Glutamatergic neuron (in vitro differentiated cells): ENCODE data around the gene MACROD1. TPM values are rescaled to one million over a fixed set of nuclear protein-coding genes. Genes with fewer than 3 reads are reported as not detected.

Experiments
- DNase-seq: peaks from one replicate; pipeline ENCODE4 v3.0.0; 2022
- H3K27ac Mint-ChIP-seq: one replicate; pipeline ENCODE4 v1.8.0; 2020; ENCODE audit warnings: mild to moderate bottlenecking, mixed read lengths, inconsistent platforms; ENCODE audit not compliant: unreplicated experiment
- H3K27me3 Mint-ChIP-seq: one replicate; pipeline ENCODE4 v1.8.0; 2020; ENCODE audit warnings: mild to moderate bottlenecking, moderate library complexity, mixed read lengths, inconsistent platforms; ENCODE audit not compliant: unreplicated experiment
- H3K36me3 Mint-ChIP-seq: one replicate; pipeline ENCODE4 v1.8.0; 2020; ENCODE audit warnings: mild to moderate bottlenecking, mixed read lengths, inconsistent platforms; ENCODE audit not compliant: unreplicated experiment
- H3K4me1 Mint-ChIP-seq: one replicate; pipeline ENCODE4 v1.8.0; 2020; ENCODE audit warnings: mild to moderate bottlenecking, low read depth, mixed read lengths, inconsistent platforms; ENCODE audit not compliant: unreplicated experiment
- H3K4me3 Mint-ChIP-seq: one replicate; pipeline ENCODE4 v1.8.0; 2020; ENCODE audit warnings: mild to moderate bottlenecking, mixed read lengths, inconsistent platforms; ENCODE audit not compliant: unreplicated experiment
- H3K9me3 Mint-ChIP-seq: one replicate; pipeline ENCODE4 v1.8.0; 2020; ENCODE audit warnings: mild to moderate bottlenecking, moderate library complexity, mixed read lengths, inconsistent platforms; ENCODE audit not compliant: unreplicated experiment
- CTCF ChIP-seq: fragments of 200-600 bp; sonication (generic); IDR thresholded peaks from one replicate; pipeline ENCODE4 v1.5.0; 2021; ENCODE audit not compliant: partially characterized antibody, unreplicated experiment
- total RNA-seq: library from RNA; stranded (reverse); fragmentation: NEBNext Ultra II Directional; extraction: Animal tissue kit (Norgen Biotek cat#: 25700); gene quantifications from one replicate; pipeline ENCODE4 v1.2.1, GENCODE V29; 2021; ENCODE audit not compliant: unreplicated experiment

Gene MACROD1
- total RNA-seq, 1 donor from 2014 or later, result 12.7 TPM

GRCh38 chr11:63951779-63952536, 214.0 kb downstream of the MACROD1 start:
- peaks cover 4% of the 10 kb centered on the region for H3K9me3 Mint-ChIP-seq
- no peaks in the 10 kb centered on the region for H3K36me3 Mint-ChIP-seq
- TF ChIP-seq CTCF, result no peak
- no peak for DNase-seq
- H3K4me1 Mint-ChIP-seq, result peaks cover 4% of the 10 kb centered on the region
- no peaks in the 10 kb centered on the region for H3K27me3 Mint-ChIP-seq
- no peak overlapping the region for H3K27ac Mint-ChIP-seq
- H3K4me3 Mint-ChIP-seq, result no peak overlapping the region

Other genes starting within 250 kb of the MACROD1 start
- 286 TPM for gene RCOR2, start 248.9 kb downstream of the MACROD1 start, total RNA-seq
- 68.0 TPM for gene NAA40, start 227.1 kb downstream of the MACROD1 start, total RNA-seq
- 289 TPM for gene COX8A, start 191.5 kb downstream of the MACROD1 start, total RNA-seq
- gene OTUB1, start 179.7 kb downstream of the MACROD1 start, total RNA-seq, result 126 TPM
- gene FLRT1, start 130.2 kb downstream of the MACROD1 start, total RNA-seq, result 3.7 TPM
- 160 TPM for gene STIP1, start 20.1 kb upstream of the MACROD1 start, total RNA-seq
- 2.0 TPM for gene FERMT3, start 40.6 kb upstream of the MACROD1 start, total RNA-seq
- gene TRPT1, start 60.1 kb upstream of the MACROD1 start, total RNA-seq, result 39.0 TPM
- gene NUDT22, start 60.2 kb upstream of the MACROD1 start, total RNA-seq, result 37.0 TPM
- gene DNAJC4, start 64.4 kb upstream of the MACROD1 start, total RNA-seq, result 30.5 TPM
- gene VEGFB, start 68.5 kb upstream of the MACROD1 start, total RNA-seq, result 12.3 TPM
- gene FKBP2, start 75.0 kb upstream of the MACROD1 start, total RNA-seq, result 31.4 TPM
- 348 TPM for gene PPP1R14B, start 80.8 kb upstream of the MACROD1 start, total RNA-seq
- gene PLCB3, start 85.4 kb upstream of the MACROD1 start, total RNA-seq, result 36.2 TPM
- gene BAD, start 118.6 kb upstream of the MACROD1 start, total RNA-seq, result 47.0 TPM
- 52.5 TPM for gene GPR137, start 119.7 kb upstream of the MACROD1 start, total RNA-seq
- gene KCNK4, start 125.2 kb upstream of the MACROD1 start, total RNA-seq, result 0.47 TPM
- gene CATSPERZ, start 134.2 kb upstream of the MACROD1 start, total RNA-seq, result not detected
- gene ESRRA, start 139.4 kb upstream of the MACROD1 start, total RNA-seq, result 69.9 TPM
- gene TRMT112, start 151.4 kb upstream of the MACROD1 start, total RNA-seq, result 93.1 TPM
- gene PRDX5, start 152.0 kb upstream of the MACROD1 start, total RNA-seq, result 418 TPM
- gene CCDC88B, start 174.1 kb upstream of the MACROD1 start, total RNA-seq, result 83.6 TPM
- gene RPS6KA4, start 193.0 kb upstream of the MACROD1 start, total RNA-seq, result 3.2 TPM